GM19240 (cell line): ENCODE measurements around the gene NOL4L.

Experiments
- DNase-seq: peaks from one replicate; pipeline ENCODE4 v3.0.0; 2011; ENCODE audit warnings: low spot score; ENCODE audit not compliant: insufficient read length

The NOL4L gene, protein sequence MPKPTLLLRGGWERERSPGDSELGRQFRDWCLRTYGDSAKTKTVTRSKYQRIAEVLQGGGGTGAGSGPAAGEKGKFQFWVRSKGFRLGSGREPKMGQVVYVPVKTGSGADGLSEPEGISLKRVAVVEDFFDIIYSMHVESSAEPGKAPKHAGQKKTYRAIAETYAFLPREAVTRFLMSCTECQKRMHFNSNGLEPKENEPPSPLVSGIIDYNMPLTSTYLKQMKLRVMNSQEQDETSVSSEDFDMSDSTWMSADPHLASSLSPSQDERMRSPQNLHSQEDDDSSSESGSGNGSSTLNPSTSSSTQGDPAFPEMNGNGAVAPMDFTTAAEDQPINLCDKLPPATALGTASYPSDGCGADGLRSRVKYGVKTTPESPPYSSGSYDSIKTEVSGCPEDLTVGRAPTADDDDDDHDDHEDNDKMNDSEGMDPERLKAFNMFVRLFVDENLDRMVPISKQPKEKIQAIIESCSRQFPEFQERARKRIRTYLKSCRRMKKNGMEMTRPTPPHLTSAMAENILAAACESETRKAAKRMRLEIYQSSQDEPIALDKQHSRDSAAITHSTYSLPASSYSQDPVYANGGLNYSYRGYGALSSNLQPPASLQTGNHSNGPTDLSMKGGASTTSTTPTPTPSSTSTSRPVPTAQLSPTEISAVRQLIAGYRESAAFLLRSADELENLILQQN

DNA sequence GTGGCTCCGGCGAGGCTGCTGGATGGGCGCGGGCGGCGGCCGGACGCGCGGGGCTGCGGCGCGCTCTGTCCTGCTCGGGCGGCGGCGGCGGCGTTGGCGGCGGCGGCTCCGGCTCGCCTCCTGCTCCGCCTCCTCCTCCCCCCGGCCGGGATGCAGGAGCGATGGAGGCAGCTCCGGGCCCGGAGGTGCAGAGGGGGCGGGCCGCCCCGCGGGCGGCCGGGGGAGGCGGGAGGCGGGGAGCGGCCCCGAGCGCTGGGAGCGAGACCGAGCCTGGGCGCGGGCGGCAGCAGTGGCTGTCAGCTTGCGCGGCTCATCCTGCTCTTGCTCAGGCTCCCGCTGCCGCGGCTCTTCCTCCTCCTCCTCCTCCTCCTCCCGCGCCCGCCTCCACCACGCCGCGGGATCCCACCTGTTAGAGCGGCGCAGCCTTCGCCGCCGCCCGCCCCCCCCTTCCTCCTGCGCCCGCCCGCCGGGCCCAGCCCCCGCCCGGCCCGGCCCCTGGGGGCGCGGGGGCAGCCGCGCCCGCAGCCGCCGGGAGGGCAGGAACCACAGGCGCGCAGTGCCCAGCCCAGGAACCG, at the start of gene NOL4L:
TSS of gene NOL4L (minus strand) at position 323 of the 575 bp plus-strand sequence. CDS start 443 bp downstream, outside the sequence.
- DNase-seq: no peak

DNA sequence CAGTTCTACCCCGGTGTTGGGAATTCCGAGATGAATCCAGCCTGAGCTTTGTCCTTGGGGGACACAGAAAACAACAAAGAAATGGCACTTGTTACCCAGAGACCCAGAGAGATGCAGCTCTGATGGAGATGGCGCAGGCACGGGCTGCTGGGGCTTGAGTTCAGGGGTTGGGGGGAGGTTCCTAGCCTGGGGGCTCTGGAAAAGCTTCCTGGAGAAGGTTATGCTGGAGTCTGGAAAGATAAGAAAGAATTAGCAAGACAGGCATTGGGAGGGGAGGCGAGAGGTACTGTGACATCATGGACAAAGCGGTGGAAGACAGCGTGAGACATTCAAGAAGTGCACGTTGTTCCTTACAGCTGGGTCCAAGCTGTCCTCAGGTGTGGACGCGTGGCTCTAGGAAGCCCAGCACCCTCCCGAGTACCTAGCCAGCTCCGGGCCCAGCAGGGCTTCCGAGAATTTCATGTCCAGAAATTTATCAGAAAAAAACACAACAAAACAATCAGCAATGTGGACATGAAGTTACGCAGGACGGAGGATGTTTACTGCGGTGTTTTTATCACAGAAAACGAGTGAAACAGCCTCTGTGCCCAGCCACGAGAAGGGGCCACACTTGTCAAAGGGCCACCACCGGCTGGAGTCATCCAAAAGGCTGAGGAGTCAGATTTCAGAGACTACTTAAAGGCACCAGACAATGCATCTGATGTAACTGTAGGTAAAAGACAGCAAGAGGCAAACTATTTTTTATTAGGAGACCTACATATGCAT, 49.1 kb upstream of the NOL4L start:
- no peak for DNase-seq

DNA sequence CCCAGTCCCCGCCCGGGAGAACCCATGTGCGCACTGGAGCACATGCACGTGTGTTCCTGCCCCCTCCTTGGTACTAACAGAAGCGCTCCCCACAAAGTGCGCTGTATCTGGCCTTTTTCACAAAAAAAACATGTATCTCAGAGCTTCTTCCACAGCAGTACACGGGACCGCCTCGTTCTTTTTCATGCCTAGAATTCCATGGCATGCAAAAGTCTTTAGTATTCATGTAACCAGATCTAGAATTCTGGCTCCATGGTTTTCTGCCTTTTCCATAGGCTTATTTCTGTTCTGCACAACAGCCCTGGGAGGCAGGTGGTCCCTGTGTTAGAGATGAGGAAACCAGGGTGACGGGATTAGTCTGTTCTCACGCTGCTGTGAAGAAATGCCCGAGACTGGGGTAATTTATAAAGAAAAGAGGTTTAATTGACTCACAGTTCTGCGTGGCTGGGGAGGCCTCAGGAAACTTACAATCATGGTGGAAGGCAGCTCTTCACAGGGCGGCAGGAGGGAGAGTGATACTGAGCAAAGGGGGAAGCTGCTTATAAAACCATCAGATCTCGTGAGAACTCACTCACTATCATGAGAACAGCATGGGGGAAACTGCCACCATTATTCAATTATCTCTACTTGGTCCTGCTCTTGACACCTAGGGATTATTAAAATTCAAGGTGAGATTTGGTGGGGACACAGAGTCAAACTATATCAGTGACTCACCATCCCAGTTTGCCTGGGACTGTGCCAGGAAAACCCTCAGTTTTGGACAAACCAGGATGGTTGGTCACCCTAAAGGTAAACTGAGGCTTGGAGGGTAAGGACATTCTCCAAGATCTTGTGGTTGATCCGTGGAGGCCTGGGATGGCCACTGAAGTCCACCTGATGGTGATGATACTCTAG, 47.6 kb upstream of the NOL4L start:
- DNase-seq: no peak

DNA sequence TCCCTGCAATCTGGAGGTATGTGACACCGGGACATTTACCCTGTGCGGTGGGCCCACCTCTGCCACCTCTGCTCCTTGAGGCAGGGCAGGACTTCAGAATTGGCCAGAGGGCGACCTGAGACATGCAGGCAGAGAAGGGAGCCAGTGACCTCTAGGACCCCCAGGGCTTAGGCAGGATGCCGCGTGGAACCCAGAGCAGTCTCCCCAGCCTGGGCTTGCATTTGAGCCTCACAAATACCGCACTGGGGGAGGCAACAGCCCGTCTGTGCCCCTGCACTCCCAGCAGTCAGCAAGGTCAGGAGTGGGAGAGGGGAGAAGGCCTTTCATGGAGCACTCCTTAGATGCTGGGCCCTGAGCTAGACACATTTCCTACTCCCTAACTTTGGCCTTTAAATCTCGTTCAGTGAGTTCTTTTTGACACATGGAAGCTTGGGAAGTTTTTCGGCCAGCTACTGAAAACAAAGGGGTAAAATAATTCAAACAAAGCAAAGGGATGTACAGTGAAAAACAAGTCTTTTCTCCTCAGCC, 46.9 kb upstream of the NOL4L start:
- DNase-seq: no peak

DNA sequence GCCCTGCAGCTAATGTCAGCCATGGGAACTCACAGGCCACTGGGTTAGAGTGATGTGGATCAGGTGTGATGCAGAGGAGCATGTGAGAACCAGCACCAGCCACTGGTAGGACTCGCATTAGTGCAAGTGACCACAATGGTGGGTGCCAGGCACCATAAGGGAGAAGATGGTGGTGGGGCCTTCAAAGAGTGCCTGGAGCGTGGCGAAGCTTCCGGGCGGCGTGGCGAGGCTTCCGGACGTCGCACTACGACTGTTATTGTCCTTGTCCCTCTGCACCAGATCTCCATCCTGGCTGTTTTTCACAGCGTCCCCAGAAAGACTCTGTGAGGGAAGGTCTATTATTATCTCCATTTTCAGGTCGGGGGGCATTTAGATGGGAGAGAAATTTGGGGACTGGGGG, 44.7 kb upstream of the NOL4L start:
- DNase-seq: no peak

DNA sequence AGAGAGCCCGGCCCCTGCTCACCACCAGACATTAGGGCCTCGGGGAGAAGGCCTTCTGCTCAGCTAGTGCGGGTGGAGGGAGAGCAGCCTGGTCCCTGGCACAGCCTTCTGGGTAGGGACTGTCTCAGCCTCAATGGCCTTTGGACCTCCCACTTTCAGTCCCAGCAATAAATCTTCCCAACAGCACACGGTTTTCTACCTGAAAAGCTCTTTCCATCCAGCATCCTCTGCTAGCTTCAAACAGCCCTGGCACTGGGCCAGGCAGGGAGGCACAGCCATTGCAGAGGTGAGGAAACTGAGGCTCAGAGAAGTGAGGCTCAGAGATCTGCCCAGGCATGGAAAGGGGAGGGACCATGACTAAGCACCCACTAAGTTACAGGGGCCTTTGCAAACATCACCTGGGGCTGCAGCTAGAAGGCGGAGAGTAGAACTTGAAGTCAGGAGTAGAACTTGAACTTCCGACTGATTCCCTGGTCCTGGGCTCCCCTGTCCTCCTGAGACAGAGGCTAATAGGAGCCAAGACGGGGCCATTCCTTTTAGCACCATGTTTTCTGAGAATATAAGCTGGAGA, 43.9 kb upstream of the NOL4L start:
- DNase-seq: no peak

DNA sequence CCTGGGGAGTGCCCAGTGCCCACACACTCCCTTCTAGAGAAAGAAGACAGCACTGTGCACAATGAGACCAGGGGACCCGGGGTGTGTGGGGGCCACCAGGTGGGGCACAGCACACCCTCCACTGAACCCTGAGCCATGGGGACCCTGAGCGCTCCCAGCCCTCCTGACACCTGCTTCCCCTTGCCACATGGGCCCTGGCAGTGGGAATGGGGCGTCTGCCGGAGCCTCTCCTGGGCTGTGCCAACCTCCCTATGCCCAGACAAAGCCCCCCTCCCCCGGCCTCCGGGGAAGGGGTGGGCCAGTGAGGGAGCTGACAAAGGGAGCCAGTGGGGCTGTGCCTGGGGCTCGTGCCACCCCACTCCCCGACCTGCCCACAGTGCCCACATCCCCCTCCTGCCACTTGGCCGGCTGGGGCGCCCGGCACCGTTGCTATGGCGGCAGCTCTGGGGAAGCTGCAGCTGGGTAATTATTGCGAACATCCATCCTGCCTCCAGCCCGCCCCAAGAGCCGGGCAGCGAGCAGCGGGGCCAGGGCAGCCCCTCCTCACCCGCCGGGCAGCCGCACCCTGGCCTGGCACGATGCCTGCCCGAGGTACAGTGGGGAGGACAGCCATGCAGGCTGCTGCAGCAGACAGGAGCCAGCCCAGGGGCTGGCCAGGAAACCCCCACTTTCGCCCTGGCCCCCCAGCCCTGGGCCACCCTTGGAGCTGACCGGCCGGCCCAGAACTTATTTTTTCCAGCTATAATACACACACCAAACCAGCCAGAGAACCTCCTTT, 41.9 kb upstream of the NOL4L start:
- no peak for DNase-seq

DNA sequence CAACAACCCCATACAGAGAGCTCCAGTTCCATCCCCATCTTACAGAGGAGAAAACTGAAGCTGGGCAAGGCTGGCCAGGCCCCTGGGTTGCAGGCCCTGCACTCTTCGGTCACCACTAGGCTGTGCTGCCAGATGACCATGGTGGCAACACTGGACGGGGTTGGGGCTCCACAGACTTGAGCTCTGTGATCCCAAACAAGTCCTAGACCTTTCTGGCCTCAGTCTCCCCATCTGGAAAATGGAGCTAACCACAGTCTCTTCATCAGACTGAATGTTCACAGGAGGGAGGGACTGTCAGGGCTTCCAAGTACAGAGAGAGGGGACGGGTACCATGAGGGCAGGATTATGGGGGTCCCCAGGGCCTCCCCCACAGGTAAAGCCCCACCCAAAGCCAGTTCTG, 41.3 kb upstream of the NOL4L start:
- no peak for DNase-seq

DNA sequence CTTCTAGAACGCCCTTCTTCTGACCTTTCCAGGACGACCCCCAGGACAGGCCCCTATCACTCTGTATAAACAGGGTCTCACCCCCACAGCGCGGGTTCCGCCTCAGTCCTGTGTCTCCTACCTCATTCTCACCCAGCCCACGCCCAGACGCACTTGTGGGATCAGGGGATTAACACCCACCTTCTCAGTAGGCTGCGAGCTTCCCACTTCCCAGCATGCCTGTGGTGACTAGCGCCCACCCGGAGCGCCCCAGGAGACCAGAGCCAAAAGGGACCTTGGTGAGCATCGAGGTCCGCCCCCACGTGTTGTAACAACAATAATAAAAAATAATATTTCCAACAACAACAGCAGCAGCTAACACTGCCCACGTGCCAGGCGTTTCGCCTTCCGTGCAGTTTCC, 40.9 kb upstream of the NOL4L start:
- DNase-seq: no peak

DNA sequence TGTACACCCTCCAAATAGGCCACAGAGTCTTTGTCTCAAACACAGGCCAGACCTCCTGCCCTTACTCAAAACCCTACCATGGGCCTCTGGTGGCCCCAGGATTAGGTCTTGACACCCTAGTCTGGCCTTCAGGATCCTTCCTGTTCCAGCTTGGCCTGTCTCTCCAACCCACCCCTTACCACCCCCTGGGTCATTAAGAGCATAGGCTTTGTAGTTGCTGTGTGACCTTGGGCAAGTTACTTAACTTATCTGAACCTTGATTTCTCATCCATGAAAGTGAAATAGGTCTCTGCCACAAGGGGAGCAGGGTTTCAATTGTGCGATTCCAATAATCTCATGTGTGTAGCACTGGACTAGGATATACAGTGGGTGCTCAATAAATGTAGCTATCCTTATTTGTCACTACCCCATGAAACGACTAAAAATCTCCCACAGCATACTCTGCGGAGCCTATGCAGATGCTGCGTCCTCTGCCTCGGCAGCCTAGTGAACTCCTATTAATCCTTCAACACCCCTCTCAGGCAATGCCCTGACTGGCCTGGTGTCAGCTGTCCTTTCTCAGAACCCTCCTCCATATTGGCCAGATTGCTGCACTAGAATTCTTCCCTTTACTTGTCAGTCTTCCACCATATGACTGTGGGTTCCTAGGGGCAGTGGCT, 39.7 kb upstream of the NOL4L start:
- no peak for DNase-seq

DNA sequence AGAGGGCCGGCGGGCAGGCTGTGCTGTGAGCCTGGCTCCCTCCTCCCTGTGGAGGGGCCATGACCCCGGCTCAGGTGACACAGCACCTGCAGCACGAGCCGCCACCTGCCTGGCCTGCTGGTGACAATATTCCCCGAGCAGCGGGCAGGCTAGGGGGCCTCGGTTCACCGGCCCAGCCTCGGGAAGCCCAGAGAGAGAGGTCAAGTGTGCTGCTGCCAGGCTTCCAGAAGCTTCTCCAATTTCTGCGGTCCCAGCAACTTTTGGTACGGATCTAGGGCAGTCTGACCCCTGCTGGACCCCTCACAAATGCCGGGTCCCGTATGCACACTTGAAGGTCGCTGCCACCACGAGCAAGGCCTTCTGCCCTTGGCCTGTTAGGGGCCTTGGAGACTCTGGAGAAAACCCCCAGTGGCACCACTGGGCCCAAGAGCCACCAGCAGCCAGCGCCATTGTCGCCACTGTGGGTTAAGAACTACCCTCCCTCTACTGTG, 38.6 kb upstream of the NOL4L start:
- no peak for DNase-seq

DNA sequence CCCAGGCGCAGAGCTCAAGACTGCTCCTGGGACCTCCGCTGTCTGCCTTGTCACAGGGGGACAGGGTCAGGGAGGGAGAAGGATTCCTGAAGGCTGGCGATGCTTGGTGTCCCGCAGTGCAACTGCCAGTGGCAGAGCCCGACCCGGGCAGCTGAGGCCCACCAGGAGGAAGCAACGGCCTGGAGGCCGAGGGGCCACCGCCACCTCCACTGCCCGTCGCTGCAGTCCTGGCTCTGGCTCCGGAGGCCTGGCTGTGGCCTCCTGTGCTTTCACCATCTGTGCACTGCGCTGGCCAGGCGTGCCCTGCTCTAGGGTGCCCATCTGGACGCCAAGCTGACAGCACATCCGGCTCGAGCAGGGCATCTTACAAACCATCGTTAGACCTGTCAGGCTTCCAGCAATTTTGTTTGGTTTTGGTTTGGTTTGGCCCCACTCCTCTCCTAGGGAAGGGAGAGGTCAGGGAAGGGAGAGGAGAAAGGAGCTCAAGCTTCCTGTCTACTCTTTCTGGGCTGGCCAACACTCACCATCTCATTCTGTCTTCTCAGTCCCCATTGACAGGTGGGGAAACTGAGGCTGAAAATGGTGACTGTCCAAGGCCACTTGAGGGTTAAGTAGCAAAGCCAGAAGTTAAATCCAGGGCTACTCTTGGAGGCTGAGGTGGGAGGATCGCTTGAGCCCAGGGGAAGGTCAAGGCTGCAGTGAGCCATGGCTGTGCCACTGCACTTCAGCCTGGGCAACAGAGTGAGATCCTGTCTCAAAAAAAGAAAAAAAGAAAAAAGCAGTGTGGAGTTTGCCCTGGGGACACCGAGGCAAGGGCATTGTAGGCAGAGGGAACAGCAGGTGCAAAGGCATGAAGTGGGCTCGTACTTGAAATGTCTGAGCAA, 37.7 kb upstream of the NOL4L start:
- DNase-seq: no peak

DNA sequence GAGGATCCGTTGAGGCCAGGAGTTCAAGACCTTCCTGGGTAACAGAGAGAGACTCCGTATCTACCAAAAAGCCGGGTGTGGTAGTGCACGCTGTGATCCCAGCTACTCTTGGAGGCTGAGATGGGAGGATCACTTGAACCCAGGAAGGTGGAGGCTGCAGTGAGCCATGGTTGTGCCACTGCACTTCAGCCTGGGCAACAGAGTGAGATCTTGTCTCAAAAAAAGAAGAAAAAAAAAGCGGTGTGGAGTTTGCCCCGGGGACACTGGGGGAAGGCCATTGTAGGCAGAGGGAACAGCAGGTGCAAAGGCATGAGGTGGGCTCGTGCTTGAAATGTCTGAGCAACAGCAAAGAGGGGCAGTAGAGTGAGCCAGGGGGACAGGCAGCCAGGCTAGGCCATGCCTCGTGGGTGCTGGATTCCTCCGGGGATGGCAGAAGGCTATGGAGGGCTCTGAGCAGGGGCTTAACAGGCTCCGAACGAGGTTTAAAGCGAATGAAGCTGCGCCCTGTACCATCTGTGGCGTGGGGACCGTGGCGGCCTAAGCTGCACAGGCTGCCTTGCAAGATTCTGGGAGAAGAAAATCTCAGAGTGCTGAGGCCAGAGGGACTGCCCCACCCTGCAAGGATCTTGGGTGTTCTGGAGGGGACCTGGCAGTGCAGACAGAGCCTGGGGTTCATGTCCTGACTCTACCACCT, 36.9 kb upstream of the NOL4L start:
- DNase-seq: no peak

DNA sequence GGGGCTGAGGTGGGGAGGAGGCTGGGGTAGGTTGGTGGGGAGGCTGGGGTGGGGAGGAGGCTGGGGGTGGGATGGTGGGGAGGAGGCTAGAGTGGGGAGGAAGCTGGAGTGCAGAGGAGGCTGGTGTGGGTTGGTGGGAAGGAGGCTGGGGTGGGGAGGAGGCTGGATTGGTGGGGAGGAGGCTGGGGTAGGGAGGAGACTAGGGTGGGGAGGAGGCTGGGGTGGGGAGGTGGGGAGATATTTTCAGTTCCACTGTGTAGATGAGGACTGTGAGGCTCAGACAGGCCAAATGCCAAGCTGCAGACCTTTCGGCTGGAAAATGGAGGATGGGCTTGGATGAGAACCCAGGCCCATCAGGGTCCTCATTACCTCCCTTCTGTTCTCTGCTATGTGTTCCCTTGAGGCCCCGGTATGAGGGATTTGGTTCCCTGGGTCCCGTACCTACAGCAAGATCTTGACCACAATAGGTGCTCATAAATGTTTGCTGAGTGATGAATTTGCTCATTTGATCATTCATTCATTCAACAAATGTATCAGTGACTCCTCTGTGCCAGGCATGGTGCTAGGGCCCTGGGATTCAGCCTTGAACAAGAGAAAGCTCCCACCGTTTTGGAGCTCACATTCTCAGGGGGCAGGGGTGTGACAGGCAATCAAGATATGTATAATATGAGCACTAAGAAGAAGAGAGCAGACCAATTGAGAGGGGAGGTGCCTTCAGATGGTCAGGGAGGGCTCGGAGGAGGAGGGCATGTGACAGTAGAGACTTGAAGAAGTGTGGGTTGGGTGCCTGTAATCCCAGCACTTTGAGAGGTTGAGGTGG, 36.1 kb upstream of the NOL4L start:
- DNase-seq: no peak

DNA sequence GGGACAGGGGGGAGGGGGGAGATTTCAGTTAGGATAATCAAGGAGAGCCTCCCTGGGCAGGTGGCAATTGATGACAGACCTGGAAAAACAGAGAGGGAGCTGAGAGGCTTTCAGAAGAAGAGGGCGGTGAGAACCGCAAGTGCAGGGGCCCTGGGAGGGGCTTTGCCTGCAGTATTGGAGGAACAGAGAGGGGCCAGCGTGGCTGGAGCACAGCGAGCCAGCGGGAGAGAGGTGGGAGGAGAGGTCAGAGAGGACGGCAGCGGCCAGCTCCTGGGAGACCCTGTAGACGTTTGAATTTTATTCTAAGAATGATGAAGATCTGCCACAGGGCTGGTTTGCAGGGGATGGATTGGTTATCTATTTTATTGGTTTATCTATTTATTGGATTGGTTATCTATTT, 34.5 kb upstream of the NOL4L start:
- DNase-seq: no peak

DNA sequence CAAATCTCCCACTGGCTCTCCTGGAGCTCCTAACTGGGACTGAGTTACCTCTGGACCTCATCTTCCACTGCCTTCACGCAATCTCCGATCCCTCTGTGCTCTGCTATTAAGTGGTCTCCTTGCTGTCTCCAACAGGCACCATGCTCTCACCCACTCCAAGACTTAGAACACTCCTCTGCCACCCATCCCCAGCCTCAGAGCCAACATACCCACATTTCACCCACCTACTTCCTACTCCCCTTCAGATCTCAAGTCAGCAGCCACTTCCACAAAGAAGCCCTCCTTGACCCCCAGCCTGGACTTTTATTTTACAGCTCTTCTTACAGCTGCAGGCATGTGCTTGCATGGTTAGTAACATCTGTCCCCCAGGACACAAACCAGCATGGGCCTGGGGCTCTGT, 29.6 kb upstream of the NOL4L start:
- no peak for DNase-seq
